ENCODE measurements around the gene ATP10B. TPM values are rescaled to one million over a fixed set of nuclear protein-coding genes. Genes with fewer than 3 reads are reported as not detected.

ATP10B gene
- total and polyA plus RNA-seq, 12 donors = 0.03 to 0.35 (median 0.13) TPM; not detected in 4

GRCh38 chr5:160543395-160543794 lies 308.6 kb downstream of the ATP10B start:
- WGBS, 4 donors = 45 to 63% (median 61%) methylated on average over 1 of the region's 1 CpG
- no peak for DNase-seq
- Histone ChIP-seq H3K9me3 (replicated peaks in 1 of 3) (no peaks in the 10 kb centered on the region), H3K27ac (no peak overlapping the region), H3K27me3 (no peaks in the 10 kb centered on the region), H3K4me1 (replicated peaks in 1 of 2) (no peaks in the 10 kb centered on the region), H3K36me3 (replicated peaks in 1 of 2) (no peaks in the 10 kb centered on the region), H3K4me3 (no peak overlapping the region)
- intact Hi-C loops (cut with DNase I) = no loop called here
- TF ChIP-seq, protein P1, sequence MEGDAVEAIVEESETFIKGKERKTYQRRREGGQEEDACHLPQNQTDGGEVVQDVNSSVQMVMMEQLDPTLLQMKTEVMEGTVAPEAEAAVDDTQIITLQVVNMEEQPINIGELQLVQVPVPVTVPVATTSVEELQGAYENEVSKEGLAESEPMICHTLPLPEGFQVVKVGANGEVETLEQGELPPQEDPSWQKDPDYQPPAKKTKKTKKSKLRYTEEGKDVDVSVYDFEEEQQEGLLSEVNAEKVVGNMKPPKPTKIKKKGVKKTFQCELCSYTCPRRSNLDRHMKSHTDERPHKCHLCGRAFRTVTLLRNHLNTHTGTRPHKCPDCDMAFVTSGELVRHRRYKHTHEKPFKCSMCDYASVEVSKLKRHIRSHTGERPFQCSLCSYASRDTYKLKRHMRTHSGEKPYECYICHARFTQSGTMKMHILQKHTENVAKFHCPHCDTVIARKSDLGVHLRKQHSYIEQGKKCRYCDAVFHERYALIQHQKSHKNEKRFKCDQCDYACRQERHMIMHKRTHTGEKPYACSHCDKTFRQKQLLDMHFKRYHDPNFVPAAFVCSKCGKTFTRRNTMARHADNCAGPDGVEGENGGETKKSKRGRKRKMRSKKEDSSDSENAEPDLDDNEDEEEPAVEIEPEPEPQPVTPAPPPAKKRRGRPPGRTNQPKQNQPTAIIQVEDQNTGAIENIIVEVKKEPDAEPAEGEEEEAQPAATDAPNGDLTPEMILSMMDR (IDR thresholded peaks at IDR 0.05) = no peak
- TF ChIP-seq POLR2A (IDR thresholded peaks at IDR 0.05) = no peak

GRCh38 chr5:160542840-160543239 lies 309.2 kb downstream of the ATP10B start:
- H3K27ac ChIP-seq = no peak overlapping the region
- WGBS, 4 donors = 65 to 78% (median 71%) methylated on average over 2 of the region's 2 CpGs
- H3K9me3 ChIP-seq (replicated peaks in 1 of 3) = no peaks in the 10 kb centered on the region
- intact Hi-C loops (cut with DNase I) = no loop called here
- H3K36me3 ChIP-seq (replicated peaks in 1 of 2) = no peaks in the 10 kb centered on the region
- DNase-seq = no peak
- H3K4me1 ChIP-seq (replicated peaks in 1 of 2) = no peaks in the 10 kb centered on the region
- H3K4me3 ChIP-seq = no peak overlapping the region
- TF ChIP-seq POLR2A (IDR thresholded peaks at IDR 0.05) = no peak
- TF ChIP-seq, protein P1 (IDR thresholded peaks at IDR 0.05) = no peak
- H3K27me3 ChIP-seq = no peaks in the 10 kb centered on the region

GRCh38 chr5:160542281-160542680 lies 309.7 kb downstream of the ATP10B start:
- no peak overlapping the region for H3K4me3 ChIP-seq
- H3K4me1 ChIP-seq (replicated peaks in 1 of 2) = no peaks in the 10 kb centered on the region
- no peak overlapping the region for H3K27ac ChIP-seq
- DNase-seq = no peak
- 70 to 84% (median 77%) methylated on average over 4 of the region's 4 CpGs for WGBS, 4 donors
- no peaks in the 10 kb centered on the region for H3K9me3 ChIP-seq (replicated peaks in 1 of 3)
- H3K27me3 ChIP-seq = no peaks in the 10 kb centered on the region
- H3K36me3 ChIP-seq (replicated peaks in 1 of 2) = no peaks in the 10 kb centered on the region
- TF ChIP-seq, protein P1 (IDR thresholded peaks at IDR 0.05) = no peak
- TF ChIP-seq POLR2A (IDR thresholded peaks at IDR 0.05) = no peak
- intact Hi-C loops (cut with DNase I) = no loop called here

- H3K4me3 ChIP-seq = no peak overlapping the region
- H3K27ac ChIP-seq = no peak overlapping the region
- H3K4me1 ChIP-seq (replicated peaks in 1 of 2) = no peaks in the 10 kb centered on the region
- no peak for DNase-seq
- H3K36me3 ChIP-seq (replicated peaks in 1 of 2) = no peaks in the 10 kb centered on the region
- no peaks in the 10 kb centered on the region for H3K9me3 ChIP-seq (replicated peaks in 1 of 3)
- TF ChIP-seq, protein P1 (IDR thresholded peaks at IDR 0.05) = no peak
- intact Hi-C loops (cut with DNase I) = no loop called here
- 68 to 83% (median 71%) methylated on average over 1 of the region's 1 CpG for WGBS, 4 donors
- H3K27me3 ChIP-seq = no peaks in the 10 kb centered on the region
Measured at GRCh38 chr5:160539431-160539830, 312.6 kb downstream of the ATP10B start.

All from adrenal gland (tissue), 12 donors.